MM.1S (cell line): ENCODE measurements around the gene RRP36.

ENCODE experiments used
- DNase-seq: peaks from one replicate; pipeline ENCODE4 v3.0.0-alpha.2; 2015
- H2AFZ ChIP-seq: fragments of 300-600 bp; sonication (generic); 2 replicates; pipeline ENCODE4 v1.6.0; 2016; ENCODE audit warnings: antibody characterized with exemption, low read length
- H3F3A ChIP-seq: fragments of 300-600 bp; sonication (generic); 2 replicates; pipeline ENCODE4 v1.6.1; 2016; ENCODE audit warnings: mild to moderate bottlenecking, antibody characterized with exemption, low read length, moderate library complexity, mixed read lengths; ENCODE audit not compliant: insufficient read depth
- H3K27ac ChIP-seq: fragments of 300-600 bp; sonication (generic); 2 replicates; pipeline ENCODE4 v1.5.1; 2016; ENCODE audit warnings: mild to moderate bottlenecking, low read length
- H3K27me3 ChIP-seq: fragments of 300-600 bp; sonication (generic); replicated peaks from 2 replicates; pipeline ENCODE4 v1.6.0; 2016; ENCODE audit warnings: low read length; ENCODE audit not compliant: insufficient read depth
- H3K36me3 ChIP-seq: fragments of 300-600 bp; sonication (generic); replicated peaks from 2 replicates; pipeline ENCODE4 v1.6.1; 2016; ENCODE audit warnings: mild to moderate bottlenecking, low read length, mixed read lengths; ENCODE audit not compliant: insufficient read depth
- H3K4me1 ChIP-seq: fragments of 300-600 bp; sonication (generic); 2 replicates; pipeline ENCODE4 v1.6.1; 2016; ENCODE audit warnings: low read length, mixed read lengths
- H3K4me2 ChIP-seq: fragments of 300-600 bp; sonication (generic); 2 replicates; pipeline ENCODE4 v1.6.0; 2016; ENCODE audit warnings: low read depth, low read length
- H3K4me3 ChIP-seq: fragments of 300-600 bp; sonication (generic); 2 replicates; pipeline ENCODE4 v1.5.1; 2016; ENCODE audit warnings: low read length, mixed read lengths
- H3K79me2 ChIP-seq: fragments of 300-600 bp; sonication (generic); 2 replicates; pipeline ENCODE4 v1.6.1; 2016; ENCODE audit warnings: mixed run types, low read length, mixed read lengths
- H3K9ac ChIP-seq: fragments of 300-600 bp; sonication (generic); 2 replicates; pipeline ENCODE4 v1.6.1; 2016; ENCODE audit warnings: low read length, mixed read lengths
- H3K9me2 ChIP-seq: fragments of 300-600 bp; sonication (generic); replicated peaks from 2 replicates; pipeline ENCODE4 v1.6.1; 2016; ENCODE audit warnings: mild to moderate bottlenecking, low read length, mixed read lengths; ENCODE audit not compliant: insufficient read depth
- H3K9me3 ChIP-seq: fragments of 300-600 bp; sonication (generic); replicated peaks from 2 replicates; pipeline ENCODE4 v1.6.1; 2016; ENCODE audit warnings: mild to moderate bottlenecking, low read length, mixed read lengths; ENCODE audit not compliant: insufficient read depth
- H4K20me1 ChIP-seq: fragments of 300-600 bp; sonication (generic); 2 replicates; pipeline ENCODE4 v1.6.1; 2016; ENCODE audit warnings: mild to moderate bottlenecking, low read length, moderate library complexity, mixed read lengths; ENCODE audit not compliant: insufficient read depth
- CTCF ChIP-seq: fragments of 300-600 bp; sonication (generic); IDR thresholded peaks from 2 replicates; pipeline ENCODE4 v1.5.1; 2016; ENCODE audit warnings: antibody characterized with exemption, low read length, mixed read lengths
- EZH2 ChIP-seq: fragments of 300-600 bp; sonication (generic); optimal IDR thresholded peaks from 2 replicates; pipeline ENCODE3; 2017; ENCODE audit warnings: low read depth, mild to moderate bottlenecking, antibody characterized with exemption, low read length, mixed read lengths
- EZH2phosphoT487 ChIP-seq: fragments of 300-600 bp; sonication (generic); IDR thresholded peaks from 2 replicates; pipeline ENCODE4 v1.6.1; 2018; ENCODE audit warnings: antibody characterized with exemption, low read length

The RRP36 gene

GRCh38 chr6:43052225-43052841, 30.9 kb downstream of the RRP36 start:
- Histone ChIP-seq H3K4me3 (no peak overlapping the region; the same call in 1 of the 2 replicates), H2AFZ (no peak overlapping the region), H3K79me2 (peaks cover 16% of the 10 kb centered on the region), H4K20me1 (no peaks in the 10 kb centered on the region), H3K9me2 (no peaks in the 10 kb centered on the region), H3K4me1 (0 out of 2 replicates have a peak, but pooled peaks cover 10% of the 10 kb centered on the region), H3K27me3 (no peaks in the 10 kb centered on the region), H3K36me3 (no peaks in the 10 kb centered on the region), H3F3A (peaks cover 4% of the 10 kb centered on the region; the same call in 1 of the 2 replicates), H3K4me2 (peak overlapping the region; percentile 85; the same call in 1 of the 2 replicates), H3K9ac (no peak overlapping the region), H3K27ac (no peak overlapping the region), H3K9me3 (no peaks in the 10 kb centered on the region)
- TF ChIP-seq EZH2phosphoT487, result no peak
- no peak for TF ChIP-seq EZH2
- TF ChIP-seq CTCF, result no peak
- no peak for DNase-seq

GRCh38 chr6:43052842-43053544, 31.6 kb downstream of the RRP36 start:
- peak overlapping the region; percentile 63 for H2AFZ ChIP-seq
- peak overlapping the region; percentile 84 for H3K9ac ChIP-seq
- H4K20me1 ChIP-seq, result no peaks in the 10 kb centered on the region
- H3K4me1 ChIP-seq, result peaks cover 12% of the 10 kb centered on the region
- H3F3A ChIP-seq, result peaks cover 4% of the 10 kb centered on the region; the same call in 1 of the 2 replicates
- peak overlapping the region; percentile 85 for H3K4me2 ChIP-seq
- H3K4me3 ChIP-seq, result peak overlapping the region; percentile 82
- peak overlapping the region; percentile 45; the same call in 1 of the 2 replicates for H3K27ac ChIP-seq
- H3K9me2 ChIP-seq, result no peaks in the 10 kb centered on the region
- H3K9me3 ChIP-seq, result no peaks in the 10 kb centered on the region
- no peaks in the 10 kb centered on the region for H3K36me3 ChIP-seq
- no peaks in the 10 kb centered on the region for H3K27me3 ChIP-seq
- DNase-seq, result no peak
- peaks cover 22% of the 10 kb centered on the region for H3K79me2 ChIP-seq
- TF ChIP-seq EZH2 (no peak), EZH2phosphoT487 (no peak), CTCF (no peak)

- Histone ChIP-seq H3K9me3 (no peaks in the 10 kb centered on the region), H3K9ac (peak within 1 kb of the TSS; percentile 84), H3K9me2 (no peaks in the 10 kb centered on the region), H3F3A (peaks cover 4% of the 10 kb centered on the region; the same call in 1 of the 2 replicates), H3K36me3 (no peaks in the 10 kb centered on the region), H3K4me1 (peaks cover 19% of the 10 kb centered on the region), H2AFZ (peak within 1 kb of the TSS; percentile 63), H4K20me1 (no peaks in the 10 kb centered on the region), H3K27me3 (no peaks in the 10 kb centered on the region), H3K79me2 (peaks cover 28% of the 10 kb centered on the region), H3K27ac (peak within 1 kb of the TSS; percentile 45), H3K4me3 (peak within 1 kb of the TSS; percentile 82), H3K4me2 (peak within 1 kb of the TSS; percentile 85)
- TF ChIP-seq EZH2phosphoT487 (no peak), CTCF (no peak), EZH2 (no peak)
- peak; percentile 90 for DNase-seq
Measured at GRCh38 chr6:43053545-43054205, 32.3 kb downstream of the RRP36 start, which contains the start of gene CUL7. CUL7 (minus strand) TSS chr6:43053851; CDS start chr6:43052788, 1,063 bp downstream.
